Activated CD4-positive, alpha-beta T cell treated with anti-CD3 and anti-CD28 coated beads, Interleukin-2, amount 10 ng/mL, durations not matched to agents 24 days and 14 days (primary cell): ENCODE results near the gene FGG. TPM values are rescaled to one million over a fixed set of nuclear protein-coding genes. Genes with fewer than 3 reads are reported as not detected.

Experiments used
- DNase-seq: peaks from one replicate; pipeline ENCODE4 v3.0.0; 2022
- H3K27ac Mint-ChIP-seq: one replicate; pipeline ENCODE4 v1.8.0; 2022; ENCODE audit warnings: mild to moderate bottlenecking, mixed read lengths
- H3K27me3 Mint-ChIP-seq: one replicate; pipeline ENCODE4 v1.8.0; 2022; ENCODE audit warnings: mixed read lengths
- H3K36me3 Mint-ChIP-seq: one replicate; pipeline ENCODE4 v1.8.0; 2022; ENCODE audit warnings: low read depth, mild to moderate bottlenecking, mixed read lengths
- H3K4me1 Mint-ChIP-seq: one replicate; pipeline ENCODE4 v1.8.0; 2021; ENCODE audit warnings: mixed read lengths
- H3K4me3 Mint-ChIP-seq: one replicate; pipeline ENCODE4 v1.8.0; 2022; ENCODE audit warnings: mild to moderate bottlenecking, moderate library complexity, mixed read lengths
- H3K9me3 Mint-ChIP-seq: one replicate; pipeline ENCODE4 v1.8.0; 2021; ENCODE audit warnings: mixed read lengths
- intact Hi-C: fragments of 100-400 bp; cut with micrococcal nuclease; formaldehyde crosslinking; loops from one replicate; pipeline ENCODE4 v1.15.1; 2023
- total RNA-seq: library from RNA; stranded (reverse); gene quantifications from 2 replicates; pipeline ENCODE4 v1.2.3, GENCODE V29; 2022

The FGG gene
- total RNA-seq, 1 donor from 2014 or later = not detected

DNA sequence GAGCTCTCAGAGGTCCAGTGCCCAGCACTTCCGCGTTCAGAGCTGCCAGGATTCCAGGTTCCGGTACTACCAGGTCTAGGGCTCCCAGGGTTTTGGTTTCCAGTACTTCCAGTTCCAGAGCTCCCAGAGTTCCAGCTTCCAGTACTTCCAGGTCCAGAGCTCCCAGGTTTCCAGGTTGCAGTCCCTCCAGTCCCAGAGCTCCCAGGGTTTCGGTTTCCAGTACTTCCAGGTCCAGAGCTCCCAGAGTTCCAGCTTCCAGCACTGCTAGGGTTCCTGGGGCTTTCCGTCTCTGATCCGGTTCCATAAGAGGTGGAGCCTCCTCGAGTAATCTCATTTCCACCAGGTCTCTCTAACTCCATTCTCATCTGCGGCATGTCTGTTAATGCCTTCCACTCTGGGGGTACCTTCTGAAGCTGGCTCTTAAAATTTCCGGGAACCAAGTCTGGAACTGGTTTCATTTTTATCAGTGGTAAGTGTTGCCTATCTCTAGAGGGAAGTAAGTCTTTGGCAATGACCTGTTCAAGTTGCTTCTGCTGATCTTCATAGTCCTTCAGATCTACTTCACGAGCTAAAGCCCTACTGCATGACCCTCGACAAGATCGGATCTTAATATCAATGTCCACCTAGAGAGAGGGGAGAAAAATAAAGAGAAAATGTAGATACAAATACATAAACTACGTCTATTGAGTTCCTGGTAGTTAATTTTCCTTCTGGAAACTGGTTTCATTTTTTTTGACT is 26.0 kb downstream of the FGG start:
- H3K4me1 Mint-ChIP-seq = no peaks in the 10 kb centered on the region
- no peak overlapping the region for H3K4me3 Mint-ChIP-seq
- no peaks in the 10 kb centered on the region for H3K9me3 Mint-ChIP-seq
- H3K36me3 Mint-ChIP-seq = no peaks in the 10 kb centered on the region
- H3K27me3 Mint-ChIP-seq = peaks cover 12% of the 10 kb centered on the region
- no peak overlapping the region for H3K27ac Mint-ChIP-seq
- no peak for DNase-seq
- intact Hi-C loops = no loop called here

DNA sequence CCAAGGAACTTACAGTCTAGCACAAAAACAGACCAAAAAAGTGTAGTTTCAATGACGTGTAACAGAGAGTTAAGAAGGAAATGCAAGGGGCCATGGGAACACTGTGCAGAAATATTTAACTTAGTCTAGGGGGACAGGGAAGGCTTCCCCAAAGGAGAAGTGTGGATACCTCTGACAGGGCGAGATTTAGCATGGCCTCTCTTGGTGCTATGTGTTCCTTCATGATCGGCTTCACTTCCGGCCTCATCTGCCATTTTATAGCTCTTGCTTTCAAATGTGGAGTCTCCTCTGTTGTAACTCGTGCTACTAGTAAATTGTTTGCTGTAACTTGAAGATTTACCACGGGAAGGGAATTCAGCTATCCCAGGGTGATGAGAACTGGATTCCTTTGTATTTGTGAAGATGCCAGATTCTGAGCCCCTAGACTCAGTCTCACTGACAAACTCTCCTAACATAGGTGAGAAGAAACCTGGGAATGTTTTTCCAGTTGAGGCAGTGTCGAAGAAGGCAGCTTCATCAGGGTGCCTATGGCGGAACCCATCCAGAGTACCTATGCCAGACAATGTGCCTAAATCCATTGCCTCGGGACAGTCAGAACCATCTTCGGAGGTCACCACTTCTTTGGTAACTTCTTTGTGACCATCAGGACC is 27.0 kb downstream of the FGG start:
- intact Hi-C loops = no loop called here
- no peak for DNase-seq

GRCh38 chr4:154584259-154584658 is 28.2 kb downstream of the FGG start:
- intact Hi-C loops = no loop called here
- Mint-ChIP-seq H3K9me3 (no peaks in the 10 kb centered on the region), H3K27me3 (peaks cover 9% of the 10 kb centered on the region), H3K4me1 (no peaks in the 10 kb centered on the region), H3K4me3 (no peak overlapping the region), H3K27ac (no peak overlapping the region), H3K36me3 (no peaks in the 10 kb centered on the region)
- DNase-seq = no peak

More for the DNA sequence above, 27.0 kb downstream of the FGG start:
- H3K4me1 Mint-ChIP-seq = no peaks in the 10 kb centered on the region
- H3K4me3 Mint-ChIP-seq = no peak overlapping the region
- H3K36me3 Mint-ChIP-seq = no peaks in the 10 kb centered on the region
- H3K27ac Mint-ChIP-seq = no peak overlapping the region
- H3K27me3 Mint-ChIP-seq = peaks cover 12% of the 10 kb centered on the region
- H3K9me3 Mint-ChIP-seq = no peaks in the 10 kb centered on the region

DNA sequence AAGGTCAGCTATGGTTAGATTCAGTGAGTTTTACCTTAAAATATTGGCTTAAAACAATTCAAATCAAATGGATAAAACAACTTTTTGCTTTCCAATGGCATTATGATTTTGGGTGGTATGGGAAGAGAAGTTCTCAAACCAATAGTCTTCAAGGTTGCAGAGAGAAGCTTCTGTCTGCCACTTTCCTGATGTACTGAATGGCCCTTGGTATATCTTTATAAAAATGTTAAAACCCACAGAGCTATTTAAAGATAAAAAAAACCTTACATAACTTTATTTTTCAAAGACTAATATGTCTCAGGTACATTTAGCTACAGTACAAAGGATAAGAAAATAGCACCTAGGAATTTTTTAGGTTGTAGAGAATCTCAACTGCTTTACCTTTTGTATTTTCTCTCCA is 28.8 kb downstream of the FGG start:
- Mint-ChIP-seq H3K27me3 (peaks cover 10% of the 10 kb centered on the region), H3K27ac (no peak overlapping the region), H3K9me3 (no peaks in the 10 kb centered on the region), H3K36me3 (no peaks in the 10 kb centered on the region), H3K4me3 (no peak overlapping the region), H3K4me1 (no peaks in the 10 kb centered on the region)
- DNase-seq = no peak
- intact Hi-C loops = no loop called here

DNA sequence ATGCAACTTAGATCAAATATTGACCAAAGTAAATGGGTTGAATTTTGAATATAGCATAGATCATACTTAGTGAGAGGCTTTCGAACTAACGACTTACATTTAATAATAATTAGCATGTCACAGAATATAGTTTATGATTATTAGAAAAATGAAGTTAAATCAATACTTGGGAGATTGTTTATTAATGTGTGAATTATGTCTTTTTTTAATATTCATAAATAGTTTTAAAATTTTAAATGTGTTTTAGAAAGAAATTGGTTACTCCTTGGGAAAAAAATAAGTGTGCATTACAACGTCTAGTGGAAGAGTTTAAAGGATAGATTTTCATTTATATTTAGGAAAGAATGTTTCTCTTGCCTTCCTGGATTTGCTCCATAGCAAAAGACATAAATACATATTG is 29.2 kb downstream of the FGG start:
- Mint-ChIP-seq H3K4me3 (no peak overlapping the region), H3K27ac (no peak overlapping the region), H3K9me3 (no peaks in the 10 kb centered on the region), H3K27me3 (peaks cover 10% of the 10 kb centered on the region), H3K36me3 (no peaks in the 10 kb centered on the region), H3K4me1 (no peaks in the 10 kb centered on the region)
- intact Hi-C loops = no loop called here
- DNase-seq = no peak

DNA sequence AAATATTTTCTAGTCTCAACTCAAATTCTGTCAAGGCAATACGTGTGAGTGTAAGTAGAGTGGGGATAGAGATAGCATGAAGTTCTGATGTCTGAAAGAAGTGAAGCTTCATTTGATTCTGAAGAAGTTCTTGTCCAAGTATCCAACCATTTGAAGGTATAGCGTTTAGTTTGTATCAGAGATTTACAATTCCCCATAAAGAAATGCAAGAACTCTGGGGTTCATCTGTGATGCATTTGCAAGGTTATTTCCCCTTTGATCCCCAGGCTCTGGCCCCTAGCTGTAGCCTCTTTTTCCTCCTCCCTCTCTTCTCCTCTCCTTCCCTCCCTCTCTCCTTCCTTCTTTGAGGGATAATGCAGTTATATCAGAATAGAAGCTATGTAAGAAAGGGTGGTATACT is 29.7 kb downstream of the FGG start:
- Mint-ChIP-seq H3K4me3 (no peak overlapping the region), H3K4me1 (no peaks in the 10 kb centered on the region), H3K27ac (no peak overlapping the region), H3K36me3 (no peaks in the 10 kb centered on the region), H3K27me3 (peaks cover 10% of the 10 kb centered on the region), H3K9me3 (no peaks in the 10 kb centered on the region)
- intact Hi-C loops = no loop called here
- DNase-seq = no peak

GRCh38 chr4:154579927-154580326 is 32.5 kb downstream of the FGG start:
- Mint-ChIP-seq H3K4me1 (no peaks in the 10 kb centered on the region), H3K27ac (no peak overlapping the region), H3K9me3 (no peaks in the 10 kb centered on the region), H3K27me3 (peaks cover 8% of the 10 kb centered on the region), H3K36me3 (no peaks in the 10 kb centered on the region), H3K4me3 (no peak overlapping the region)
- DNase-seq = no peak
- intact Hi-C loops = no loop called here

DNA sequence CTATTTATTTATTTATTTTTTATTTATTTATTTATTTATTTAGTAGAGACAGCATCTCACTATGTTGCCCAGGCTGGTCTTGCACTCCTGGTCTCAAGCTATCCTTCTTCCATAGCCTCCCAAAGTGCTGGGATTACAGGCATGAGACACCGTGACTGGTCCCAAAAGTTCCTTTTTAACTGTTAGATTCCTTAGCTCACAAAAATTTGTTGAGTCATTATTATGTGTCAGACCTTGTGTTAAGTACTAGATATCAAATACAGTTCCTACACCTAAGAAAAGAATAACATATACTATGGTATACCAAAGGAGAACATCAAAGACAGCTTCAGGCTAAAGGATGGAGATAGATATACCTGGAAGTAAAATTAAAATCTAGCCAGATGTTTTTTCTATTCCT is 33.5 kb downstream of the FGG start:
- no peaks in the 10 kb centered on the region for H3K9me3 Mint-ChIP-seq
- H3K27me3 Mint-ChIP-seq = peaks cover 10% of the 10 kb centered on the region
- H3K27ac Mint-ChIP-seq = no peak overlapping the region
- no peak for DNase-seq
- H3K4me1 Mint-ChIP-seq = no peaks in the 10 kb centered on the region
- no peaks in the 10 kb centered on the region for H3K36me3 Mint-ChIP-seq
- intact Hi-C loops = no loop called here
- H3K4me3 Mint-ChIP-seq = no peak overlapping the region

GRCh38 chr4:154577324-154577723 is 35.1 kb downstream of the FGG start:
- peaks cover 10% of the 10 kb centered on the region for H3K27me3 Mint-ChIP-seq
- no peak overlapping the region for H3K4me3 Mint-ChIP-seq
- H3K36me3 Mint-ChIP-seq = no peaks in the 10 kb centered on the region

DNA sequence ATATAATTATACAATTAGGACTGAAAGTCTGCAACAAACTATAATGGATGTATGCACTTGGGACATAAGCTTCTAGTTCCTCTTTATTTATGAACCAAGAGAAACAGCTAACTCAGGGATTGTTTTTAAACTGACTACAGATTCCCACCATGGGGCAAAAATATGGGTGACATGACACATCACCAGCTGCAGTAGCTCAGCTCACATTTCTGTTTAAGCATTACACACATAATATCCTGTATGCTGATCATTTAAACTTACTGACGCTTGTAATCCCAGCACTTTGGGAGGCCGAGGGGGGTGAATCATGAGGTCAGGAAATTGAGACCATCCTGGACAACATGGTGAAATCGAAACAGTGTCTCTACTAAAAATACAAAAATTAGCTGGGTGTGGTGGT is 38.1 kb downstream of the FGG start:
- H3K27ac Mint-ChIP-seq = no peak overlapping the region
- H3K27me3 Mint-ChIP-seq = peaks cover 4% of the 10 kb centered on the region
- no peak for DNase-seq
- H3K4me1 Mint-ChIP-seq = no peaks in the 10 kb centered on the region
- intact Hi-C loops = no loop called here
- H3K4me3 Mint-ChIP-seq = no peak overlapping the region
- H3K9me3 Mint-ChIP-seq = no peaks in the 10 kb centered on the region
- no peaks in the 10 kb centered on the region for H3K36me3 Mint-ChIP-seq

More at GRCh38 chr4:154577324-154577723, 35.1 kb downstream of the FGG start:
- Mint-ChIP-seq H3K9me3 (no peaks in the 10 kb centered on the region), H3K4me1 (no peaks in the 10 kb centered on the region), H3K27ac (no peak overlapping the region)
- intact Hi-C loops = no loop called here
- no peak for DNase-seq

DNA sequence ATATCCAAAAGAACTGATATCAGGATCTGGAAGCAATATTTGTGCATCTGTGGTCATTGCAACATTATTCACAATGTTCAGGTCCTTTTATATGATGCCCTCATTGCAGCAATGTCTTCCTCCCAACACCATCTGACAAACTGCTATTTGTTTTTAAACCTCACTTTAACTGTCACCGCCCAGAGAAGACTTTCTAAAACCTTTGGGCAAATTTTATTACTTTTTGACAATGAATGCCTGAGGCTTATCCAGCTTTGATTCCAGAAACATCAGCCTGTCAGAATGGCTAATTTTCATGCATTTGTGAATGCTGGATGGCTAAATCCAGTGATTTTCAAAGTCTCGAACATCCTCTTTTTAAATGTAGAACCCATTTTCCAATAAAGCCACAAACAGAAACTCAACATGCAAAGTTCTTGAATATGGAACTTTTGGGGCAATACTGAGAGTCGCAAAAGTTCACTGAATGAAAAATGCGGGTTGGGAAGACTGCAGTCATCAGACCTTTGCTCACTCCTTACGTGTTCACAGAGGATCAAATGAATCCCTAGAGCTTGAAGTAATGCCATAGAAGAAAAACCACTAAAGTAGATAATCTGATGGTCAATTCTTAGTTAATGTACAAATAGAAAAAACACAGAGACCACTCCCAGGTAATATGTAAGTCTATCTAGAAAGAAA is 39.1 kb downstream of the FGG start:
- Mint-ChIP-seq H3K36me3 (no peaks in the 10 kb centered on the region), H3K27me3 (peaks cover 2% of the 10 kb centered on the region)

GRCh38 chr4:154569584-154569983 is 42.9 kb downstream of the FGG start:
- no peak overlapping the region for H3K27ac Mint-ChIP-seq
- no peaks in the 10 kb centered on the region for H3K9me3 Mint-ChIP-seq
- H3K4me3 Mint-ChIP-seq = no peak overlapping the region
- DNase-seq = no peak
- peaks cover 4% of the 10 kb centered on the region for H3K27me3 Mint-ChIP-seq
- intact Hi-C loops = no loop called here
- no peaks in the 10 kb centered on the region for H3K36me3 Mint-ChIP-seq
- no peaks in the 10 kb centered on the region for H3K4me1 Mint-ChIP-seq

More for the DNA sequence above, 39.1 kb downstream of the FGG start:
- no peak overlapping the region for H3K4me3 Mint-ChIP-seq
- H3K4me1 Mint-ChIP-seq = no peaks in the 10 kb centered on the region
- H3K27ac Mint-ChIP-seq = no peak overlapping the region
- intact Hi-C loops = no loop called here
- no peak for DNase-seq
- no peaks in the 10 kb centered on the region for H3K9me3 Mint-ChIP-seq

DNA sequence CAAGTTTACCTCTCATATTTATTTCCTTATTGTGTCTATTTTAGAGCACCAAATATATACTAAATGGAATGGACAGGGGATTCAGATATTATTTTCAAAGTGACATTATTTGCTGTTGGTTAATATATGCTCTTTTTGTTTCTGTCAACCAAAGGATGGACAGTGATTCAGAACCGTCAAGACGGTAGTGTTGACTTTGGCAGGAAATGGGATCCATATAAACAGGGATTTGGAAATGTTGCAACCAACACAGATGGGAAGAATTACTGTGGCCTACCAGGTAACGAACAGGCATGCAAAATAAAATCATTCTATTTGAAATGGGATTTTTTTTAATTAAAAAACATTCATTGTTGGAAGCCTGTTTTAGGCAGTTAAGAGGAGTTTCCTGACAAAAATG is 43.4 kb downstream of the FGG start:
- no peak for DNase-seq
- no peaks in the 10 kb centered on the region for H3K4me1 Mint-ChIP-seq
- no peaks in the 10 kb centered on the region for H3K36me3 Mint-ChIP-seq
- no peaks in the 10 kb centered on the region for H3K9me3 Mint-ChIP-seq
- peaks cover 4% of the 10 kb centered on the region for H3K27me3 Mint-ChIP-seq
- no peak overlapping the region for H3K27ac Mint-ChIP-seq
- intact Hi-C loops = no loop called here
- no peak overlapping the region for H3K4me3 Mint-ChIP-seq

DNA sequence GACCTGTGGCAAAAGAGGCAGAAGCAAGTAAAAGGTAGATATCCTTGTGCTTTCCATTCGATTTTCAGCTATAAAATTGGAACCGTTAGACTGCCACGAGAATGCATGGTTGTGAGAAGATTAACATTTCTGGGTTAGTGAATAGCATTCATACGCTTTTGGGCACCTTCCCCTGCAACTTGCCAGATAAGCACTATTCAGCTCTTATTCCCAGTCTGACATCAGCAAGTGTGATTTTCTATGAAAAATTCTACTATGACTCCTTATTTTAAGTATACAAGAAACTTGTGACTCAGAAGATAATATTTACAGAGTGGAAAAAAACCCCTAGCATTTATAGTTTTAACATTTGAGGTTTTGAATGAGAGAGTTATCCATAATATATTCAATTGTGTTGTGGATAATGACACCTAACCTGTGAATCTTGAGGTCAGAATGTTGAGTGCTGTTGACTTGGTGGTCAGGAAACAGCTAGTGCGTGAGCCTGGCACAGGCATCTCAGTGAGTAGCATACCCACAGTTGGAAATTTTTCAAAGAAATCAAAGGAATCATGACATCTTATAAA is 45.7 kb downstream of the FGG start:
- Mint-ChIP-seq H3K4me3 (no peak overlapping the region), H3K4me1 (no peaks in the 10 kb centered on the region), H3K27ac (no peak overlapping the region), H3K9me3 (no peaks in the 10 kb centered on the region), H3K27me3 (peaks cover 14% of the 10 kb centered on the region), H3K36me3 (no peaks in the 10 kb centered on the region)
- intact Hi-C loops = no loop called here
- DNase-seq = no peak
